GM10248 (cell line): Measurements from ENCODE around the gene ARSB.

Experiments used
- CTCF ChIA-PET: fragments of 300-600 bp; sonication (Branson Sonifier 250); formaldehyde crosslinking; extraction: SDS; loops from one replicate; lab custom pipeline; 2021; ENCODE audit warnings: antibody characterized with exemption; lab: Yijun Ruan, JAX
- POLR2A ChIA-PET: fragments of 350-650 bp; sonication (Branson Sonifier 250); formaldehyde crosslinking; extraction: SDS; loops from one replicate; lab custom pipeline; 2020; ENCODE audit warnings: antibody characterized with exemption; lab: Yijun Ruan, JAX
- DNase-seq: peaks from one replicate; pipeline ENCODE4 v3.0.0; 2012; ENCODE audit errors: extremely low spot score
- CTCF ChIP-seq: IDR thresholded peaks from 2 replicates; pipeline ENCODE4 v1.5.1; 2012; ENCODE audit warnings: mild to moderate bottlenecking, low read depth; ENCODE audit errors: extremely low read depth, missing control alignments, control extremely low read depth

The ARSB gene

GRCh38 chr5:78819166-78819565 lies 165.9 kb downstream of the ARSB start:
- ChIA-PET CTCF (no interaction called here), POLR2A (no interaction called here)
- DNase-seq = no peak
- TF ChIP-seq CTCF = no peak

GRCh38 chr5:78816143-78816765 lies 168.9 kb downstream of the ARSB start:
- no peak for DNase-seq
- ChIA-PET POLR2A (no interaction called here), CTCF (interaction anchor here (0.9 to 2.8 kb wide), 5 partner anchors 9 to 21 kb away, joined by 3 to 11 read pairs (median 5); no protein-coding TSS in a partner anchor)
- no peak for TF ChIP-seq CTCF

- no peak for DNase-seq
- TF ChIP-seq CTCF = no peak
- ChIA-PET CTCF (no interaction called here), POLR2A (no interaction called here)
Measured at GRCh38 chr5:78813906-78814530, 171.1 kb downstream of the ARSB start.

GRCh38 chr5:78813286-78813685 lies 171.8 kb downstream of the ARSB start:
- DNase-seq = no peak
- no peak for TF ChIP-seq CTCF
- ChIA-PET CTCF (no interaction called here), POLR2A (no interaction called here)

DNA sequence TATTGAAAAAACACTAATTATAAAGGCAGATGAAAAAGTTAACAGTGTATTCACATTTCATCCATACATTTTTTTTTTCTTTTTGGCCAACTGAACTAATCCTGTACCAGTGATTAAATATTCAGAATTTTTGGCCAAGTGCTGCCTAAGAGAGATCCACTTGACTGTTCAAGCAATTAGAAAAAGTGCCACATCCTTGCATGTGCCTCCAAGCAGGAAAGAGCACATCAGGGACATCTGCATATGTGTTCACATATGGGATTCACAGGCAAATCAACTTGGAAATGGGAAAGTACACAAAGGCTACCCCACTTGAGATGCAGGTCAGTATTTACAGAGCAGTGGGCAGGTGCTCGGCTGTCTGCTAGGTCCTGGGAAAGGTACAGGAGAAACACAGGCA lies 173.2 kb downstream of the ARSB start:
- no peak for DNase-seq
- CTCF ChIA-PET = no interaction called here
- POLR2A ChIA-PET = no interaction called here
- no peak for TF ChIP-seq CTCF

- no peak for TF ChIP-seq CTCF
- POLR2A ChIA-PET = no interaction called here
- no peak for DNase-seq
- CTCF ChIA-PET = interaction anchor here (1.9 kb wide), 1 partner anchor 10 kb away, joined by 4 read pairs; no protein-coding TSS in a partner anchor
Measured at GRCh38 chr5:78811121-78811817, 173.8 kb downstream of the ARSB start.
